Measurements from ENCODE around the gene STUB1.

Gene STUB1

GRCh38 chr16:720990-721764 lies 41.0 kb downstream of the STUB1 start, which contains the start of gene ANTKMT:
ANTKMT (plus strand) TSS chr16:721146; CDS start chr16:721275, 129 bp downstream.
- peak within 1 kb of the TSS; percentile 65 for H3K4me3 ChIP-seq (ENCODE audit: low read depth, low read length)
- TF ChIP-seq, protein P1, sequence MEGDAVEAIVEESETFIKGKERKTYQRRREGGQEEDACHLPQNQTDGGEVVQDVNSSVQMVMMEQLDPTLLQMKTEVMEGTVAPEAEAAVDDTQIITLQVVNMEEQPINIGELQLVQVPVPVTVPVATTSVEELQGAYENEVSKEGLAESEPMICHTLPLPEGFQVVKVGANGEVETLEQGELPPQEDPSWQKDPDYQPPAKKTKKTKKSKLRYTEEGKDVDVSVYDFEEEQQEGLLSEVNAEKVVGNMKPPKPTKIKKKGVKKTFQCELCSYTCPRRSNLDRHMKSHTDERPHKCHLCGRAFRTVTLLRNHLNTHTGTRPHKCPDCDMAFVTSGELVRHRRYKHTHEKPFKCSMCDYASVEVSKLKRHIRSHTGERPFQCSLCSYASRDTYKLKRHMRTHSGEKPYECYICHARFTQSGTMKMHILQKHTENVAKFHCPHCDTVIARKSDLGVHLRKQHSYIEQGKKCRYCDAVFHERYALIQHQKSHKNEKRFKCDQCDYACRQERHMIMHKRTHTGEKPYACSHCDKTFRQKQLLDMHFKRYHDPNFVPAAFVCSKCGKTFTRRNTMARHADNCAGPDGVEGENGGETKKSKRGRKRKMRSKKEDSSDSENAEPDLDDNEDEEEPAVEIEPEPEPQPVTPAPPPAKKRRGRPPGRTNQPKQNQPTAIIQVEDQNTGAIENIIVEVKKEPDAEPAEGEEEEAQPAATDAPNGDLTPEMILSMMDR (IDR thresholded peaks at IDR 0.05; ENCODE audit: low read depth, low read length, missing control alignments): no peak
- no peaks in the 10 kb centered on the region for H3K27me3 ChIP-seq (replicated peaks)
- peaks cover 4% of the 10 kb centered on the region for H3K36me3 ChIP-seq (replicated peaks)
- peak; percentile 28 for DNase-seq
- peak within 1 kb of the TSS; percentile 63 for H3K27ac ChIP-seq
- in situ Hi-C loops (cut with HindIII; ENCODE audit: low pct_ligation_motif_present, low sequenced_read_pairs): loop anchor here (25.0 kb wide), 1 partner anchor 266 kb away; the partner anchor contains the start of gene SOX8

- in situ Hi-C loops (cut with HindIII; ENCODE audit: low pct_ligation_motif_present, low sequenced_read_pairs): loop anchor here (25.0 kb wide), 1 partner anchor 265 kb away; the partner anchor contains the start of gene SOX8
- Histone ChIP-seq H3K27me3 (replicated peaks) (no peaks in the 10 kb centered on the region), H3K4me3 (ENCODE audit: low read depth, low read length) (peak overlapping the region; percentile 65), H3K36me3 (replicated peaks) (peaks cover 4% of the 10 kb centered on the region), H3K27ac (no peak overlapping the region)
- TF ChIP-seq, protein P1 (IDR thresholded peaks at IDR 0.05; ENCODE audit: low read depth, low read length, missing control alignments): no peak
- DNase-seq: no peak
Measured at GRCh38 chr16:721765-722540, 41.7 kb downstream of the STUB1 start.

DNA sequence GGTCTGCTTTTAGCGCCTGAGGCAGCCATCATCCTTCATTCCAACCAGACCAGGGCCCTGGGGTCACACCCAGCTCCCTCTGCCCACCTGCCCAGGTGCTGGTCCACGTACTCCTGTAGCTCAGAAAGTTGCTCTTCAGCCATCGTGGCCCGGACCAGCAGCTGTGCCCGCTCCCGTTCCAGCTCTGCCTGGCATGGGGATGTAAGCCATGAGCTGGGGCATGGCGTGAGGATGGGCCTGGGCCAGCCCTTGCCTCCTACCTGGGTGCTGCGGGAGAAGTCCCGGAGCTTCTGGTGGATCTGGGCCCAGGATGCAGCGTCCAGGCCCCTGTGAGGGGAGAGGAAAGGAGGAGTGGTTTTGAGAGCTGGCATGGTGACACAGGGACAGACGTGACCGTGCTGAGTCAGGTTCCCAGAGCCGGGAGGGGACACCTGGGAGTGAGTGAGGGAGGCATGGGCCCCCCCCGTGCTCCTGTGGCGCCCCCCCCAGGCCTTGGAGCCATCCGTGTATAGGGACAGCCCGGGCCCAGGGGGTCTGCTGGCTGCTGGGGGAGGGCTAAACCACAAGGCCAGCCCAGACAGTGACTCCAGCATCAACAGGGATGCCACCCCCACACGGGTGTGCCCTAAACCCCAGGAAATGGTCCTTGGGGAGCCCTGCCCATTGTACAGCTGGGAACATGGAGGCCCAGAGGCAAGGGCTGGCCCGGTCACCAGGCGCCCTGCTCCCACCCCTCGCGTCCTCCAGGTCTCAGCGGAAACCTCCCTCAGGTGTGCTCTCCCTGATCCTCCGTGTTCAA lies 42.8 kb downstream of the STUB1 start:
- in situ Hi-C loops (cut with HindIII; ENCODE audit: low pct_ligation_motif_present, low sequenced_read_pairs): loop anchor here (25.0 kb wide), 1 partner anchor 264 kb away; the partner anchor contains the start of gene SOX8

GRCh38 chr16:723695-724094 lies 43.5 kb downstream of the STUB1 start:
- TF ChIP-seq, protein P1 (IDR thresholded peaks at IDR 0.05; ENCODE audit: low read depth, low read length, missing control alignments): no peak
- peaks cover 2% of the 10 kb centered on the region for H3K36me3 ChIP-seq (replicated peaks)
- DNase-seq: no peak
- in situ Hi-C loops (cut with HindIII; ENCODE audit: low pct_ligation_motif_present, low sequenced_read_pairs): loop anchor here (25.0 kb wide), 1 partner anchor 264 kb away; the partner anchor contains the start of gene SOX8
- no peak overlapping the region for H3K27ac ChIP-seq
- H3K4me3 ChIP-seq (ENCODE audit: low read depth, low read length): no peak overlapping the region
- no peaks in the 10 kb centered on the region for H3K27me3 ChIP-seq (replicated peaks)

More for the DNA sequence above, 42.8 kb downstream of the STUB1 start:
- Histone ChIP-seq H3K36me3 (replicated peaks) (peaks cover 2% of the 10 kb centered on the region), H3K4me3 (ENCODE audit: low read depth, low read length) (no peak overlapping the region), H3K27me3 (replicated peaks) (no peaks in the 10 kb centered on the region), H3K27ac (no peak overlapping the region)
- DNase-seq: no peak
- TF ChIP-seq, protein P1 (IDR thresholded peaks at IDR 0.05; ENCODE audit: low read depth, low read length, missing control alignments): no peak

All from brain microvascular endothelial cell (primary cell).